Breast epithelium (tissue), 3 donors: ENCODE measurements around the gene TRIM63.
"Not testable (repeated sequence)": the region's sequence is repeated elsewhere in the genome, so short reads cannot be mapped to it uniquely, and the experiment has no call there.

Experiments
- CTCF ChIP-seq, 3 donors: fragments of 450-650 bp; IDR thresholded peaks; one replicate each; pipeline ENCODE4 v1.5.1; 2016 to 2017; ENCODE audit warnings: antibody characterized with exemption in 3 of 3, mild to moderate bottlenecking in 3 of 3, moderate library complexity in 3 of 3
- POLR2A ChIP-seq: fragments of 450-650 bp; IDR thresholded peaks from one replicate; pipeline ENCODE4 v1.6.1; 2016; ENCODE audit warnings: antibody characterized with exemption, mild to moderate bottlenecking, moderate library complexity
- POLR2AphosphoS5 ChIP-seq, 3 donors: sonication (generic); formaldehyde crosslinking; IDR thresholded peaks; one replicate each; pipeline ENCODE4 v1.6.1; 2017; ENCODE audit warnings: antibody characterized with exemption in 3 of 3

GRCh38 chr1:26105226-26105548 lies 37.8 kb upstream of the TRIM63 start:
- peak in 2 of 3 donors; percentile 1 to 4 for TF ChIP-seq CTCF (IDR thresholded peaks at IDR 0.05)
- not testable (repeated sequence) for TF ChIP-seq POLR2AphosphoS5 (IDR thresholded peaks at IDR 0.05); POLR2A
